ENCODE results near the gene VDR.

Gene VDR

DNA sequence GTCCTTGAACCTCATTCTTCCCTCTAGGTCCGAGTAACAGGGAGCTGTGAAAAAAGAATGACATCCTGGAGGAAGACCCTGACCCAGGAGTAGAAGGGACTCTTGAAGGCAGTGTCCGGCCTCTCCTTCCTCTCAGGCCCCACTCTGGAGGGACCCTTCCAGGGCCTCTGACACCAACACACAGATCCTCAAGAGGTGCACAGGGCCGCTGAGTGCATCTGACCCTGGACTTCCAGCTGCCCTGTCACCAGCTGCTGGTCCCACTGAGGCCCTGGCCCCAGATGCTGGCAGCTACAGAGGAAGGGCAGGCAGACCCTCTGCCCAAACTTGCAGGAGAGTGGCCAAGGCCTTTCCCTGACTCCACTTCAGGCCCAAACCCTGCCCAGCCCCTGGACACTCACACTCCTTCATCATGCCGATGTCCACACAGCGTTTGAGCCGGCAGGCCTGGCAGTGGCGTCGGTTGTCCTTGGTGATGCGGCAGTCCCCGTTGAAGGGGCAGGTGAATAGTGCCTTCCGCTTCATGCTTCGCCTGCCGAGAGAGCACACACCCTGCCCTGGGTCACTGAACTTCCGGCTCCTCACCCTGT lies 40.1 kb downstream of the VDR start:
- no peak for DNase-seq

DNA sequence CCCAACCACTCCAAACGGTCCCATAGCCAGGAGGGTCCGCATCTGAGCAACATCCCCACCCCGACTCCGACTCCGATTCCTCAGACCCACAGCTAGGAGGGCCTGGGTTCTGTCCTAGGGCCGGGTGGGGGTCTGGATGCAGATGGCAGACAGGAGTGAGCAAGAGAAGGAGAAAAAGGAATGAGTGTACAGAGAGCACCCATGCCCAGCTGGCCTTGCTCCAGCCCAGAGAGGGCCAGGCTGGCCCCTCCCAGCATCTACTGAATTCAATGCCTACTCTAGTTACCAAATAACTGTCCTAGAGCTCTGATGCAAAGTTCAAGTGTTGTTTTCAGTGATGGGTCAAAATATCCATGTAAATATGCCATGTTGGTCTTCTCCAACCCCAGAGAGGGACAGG lies 40.8 kb downstream of the VDR start:
- no peak for DNase-seq

DNA sequence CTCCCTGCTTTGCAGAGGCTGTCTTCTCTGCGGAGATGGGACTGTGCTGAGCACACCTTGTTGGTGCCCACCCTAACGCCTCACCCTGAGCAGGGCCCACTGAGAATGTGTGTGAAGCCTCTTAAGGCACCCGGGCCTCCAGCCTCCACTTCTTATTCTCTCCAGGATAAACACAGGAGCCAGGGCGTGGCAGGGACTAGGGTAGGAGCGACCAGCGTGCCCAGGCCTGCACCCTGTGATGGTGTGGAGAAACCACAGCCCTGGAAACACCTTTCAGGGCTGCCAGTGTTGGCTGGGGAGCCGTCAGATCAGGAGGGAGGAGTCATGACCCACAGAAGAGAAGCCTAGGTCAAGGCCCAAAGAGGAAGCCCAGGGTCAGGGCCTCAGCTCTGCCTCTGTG lies 41.3 kb downstream of the VDR start:
- DNase-seq: no peak

DNA sequence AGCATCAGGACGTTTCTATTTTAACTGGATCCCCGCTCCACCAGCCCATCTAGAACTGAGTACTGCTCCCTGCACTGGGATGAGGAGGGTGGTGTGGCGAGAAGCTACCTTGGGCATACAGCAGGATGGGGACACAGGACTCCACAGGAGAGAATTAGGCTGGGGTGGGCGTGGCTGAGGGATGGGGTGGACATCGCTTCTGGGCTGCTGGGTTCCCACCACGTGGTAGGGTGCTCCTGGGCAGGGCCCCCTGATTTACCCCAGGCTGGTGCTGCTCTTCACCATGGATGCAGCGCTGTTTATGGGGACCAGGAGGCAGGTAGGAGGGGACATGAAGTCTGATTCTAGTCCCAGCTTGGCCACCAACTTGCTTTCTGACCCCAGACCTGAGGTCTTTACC lies 41.9 kb downstream of the VDR start:
- no peak for DNase-seq

DNA sequence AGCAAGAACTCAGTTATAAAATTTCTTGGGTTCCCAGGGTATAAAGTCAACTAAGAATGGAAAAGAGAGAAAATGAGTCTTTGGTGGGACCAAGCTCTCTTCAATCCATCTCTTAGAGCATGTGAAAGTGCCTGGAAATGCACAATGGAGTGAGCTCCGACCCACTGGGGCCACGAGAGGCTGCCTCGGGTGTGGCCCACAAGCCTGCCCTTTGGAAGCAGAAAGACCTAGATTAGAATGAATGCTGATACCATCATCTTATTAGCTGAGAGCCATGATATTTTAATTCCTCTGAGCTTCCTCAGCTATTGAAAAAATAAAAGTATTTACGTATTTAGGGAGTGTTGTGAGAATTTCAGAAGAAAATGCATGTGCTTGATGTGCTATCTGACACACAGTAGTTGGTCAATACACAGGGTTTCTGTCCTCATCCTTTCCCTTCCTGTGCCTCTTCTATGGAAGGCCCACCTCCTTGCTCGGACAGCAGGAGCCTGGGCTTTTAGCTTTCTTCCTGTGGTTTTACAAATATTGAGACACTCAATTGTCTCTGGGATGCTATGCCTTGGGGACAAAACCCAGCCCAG lies 42.5 kb downstream of the VDR start:
- no peak for DNase-seq

DNA sequence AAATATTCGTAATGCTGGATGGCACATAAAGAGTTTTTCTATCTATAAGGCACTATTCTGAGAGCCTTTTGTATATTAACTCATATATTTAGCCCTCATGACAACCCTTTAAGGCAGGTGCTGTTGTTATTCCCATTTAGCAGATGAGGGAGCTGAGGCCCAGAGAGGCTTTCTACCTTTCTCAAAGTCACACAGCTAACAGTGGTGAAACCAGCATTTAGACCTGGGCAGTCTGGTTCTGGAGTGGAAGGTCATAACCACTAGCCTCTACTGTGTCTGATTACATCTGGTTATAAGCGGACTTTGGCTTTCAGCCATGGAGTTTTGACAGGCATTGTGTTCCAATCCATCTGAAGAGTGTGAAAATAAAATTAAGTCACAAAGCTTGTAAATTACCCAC lies 43.9 kb downstream of the VDR start:
- DNase-seq: no peak

DNA sequence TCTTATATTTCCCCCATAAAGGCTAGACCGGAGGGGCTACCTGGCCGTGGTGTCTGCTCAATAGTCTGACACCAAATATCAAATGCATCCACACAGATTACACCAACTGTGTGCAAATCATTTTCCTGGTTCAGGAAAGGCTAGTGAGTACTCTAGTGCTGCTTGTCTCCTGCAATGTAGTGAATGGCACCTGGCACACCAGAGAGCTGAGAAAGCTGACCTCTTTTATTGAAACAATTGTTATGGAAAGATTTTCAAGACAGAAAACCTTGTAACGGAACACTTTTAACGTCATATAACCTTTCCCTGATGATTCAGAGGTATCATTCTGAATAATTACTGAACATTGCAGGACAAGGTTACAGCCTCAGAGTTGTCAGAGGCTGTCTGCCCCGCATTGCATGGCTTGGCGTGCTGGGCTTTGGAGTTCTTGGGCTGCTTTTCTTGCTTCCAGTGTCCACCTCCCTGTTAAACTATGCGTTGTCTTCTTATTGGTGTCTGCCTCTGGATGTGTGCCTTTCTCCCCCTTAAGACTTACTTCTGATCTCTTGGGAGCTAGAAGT lies 44.4 kb downstream of the VDR start:
- no peak for DNase-seq

DNA sequence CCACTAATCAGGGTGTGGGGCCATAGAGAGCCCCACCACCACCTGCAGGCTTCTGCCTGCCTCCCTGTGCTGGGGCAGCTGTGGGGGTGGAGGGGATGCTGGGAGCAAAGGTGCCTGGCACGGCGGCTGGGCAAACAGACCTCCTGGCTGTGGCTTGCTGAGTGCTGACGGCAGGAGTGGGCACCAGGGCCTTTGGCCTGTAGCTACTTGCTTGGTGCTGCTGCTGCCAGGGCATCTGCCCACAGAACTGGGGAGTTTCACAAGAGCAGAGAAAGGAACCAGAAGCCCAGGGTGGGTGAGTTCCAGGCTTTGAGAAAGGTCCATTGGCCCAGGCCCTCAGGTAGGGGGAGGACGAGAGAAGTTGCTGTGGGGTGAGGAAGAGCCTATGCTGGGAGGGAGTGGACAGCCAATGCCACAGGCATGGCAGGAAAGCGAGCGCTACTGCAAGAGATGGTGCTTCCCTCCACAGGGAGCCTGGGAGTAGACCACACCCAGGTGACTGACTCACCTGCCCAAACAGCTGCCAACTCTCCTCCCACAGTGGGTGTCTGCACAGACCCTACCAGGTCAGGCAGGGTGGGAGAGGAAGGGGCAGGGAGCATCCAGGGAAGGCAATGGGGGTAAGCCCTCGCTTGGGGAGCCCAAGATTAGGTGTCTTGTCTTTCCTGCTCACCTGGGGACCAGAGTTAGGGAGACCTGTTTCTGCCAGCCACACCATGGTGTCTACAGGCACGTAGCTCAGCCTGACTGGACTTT lies 46.1 kb downstream of the VDR start:
- no peak for DNase-seq

DNA sequence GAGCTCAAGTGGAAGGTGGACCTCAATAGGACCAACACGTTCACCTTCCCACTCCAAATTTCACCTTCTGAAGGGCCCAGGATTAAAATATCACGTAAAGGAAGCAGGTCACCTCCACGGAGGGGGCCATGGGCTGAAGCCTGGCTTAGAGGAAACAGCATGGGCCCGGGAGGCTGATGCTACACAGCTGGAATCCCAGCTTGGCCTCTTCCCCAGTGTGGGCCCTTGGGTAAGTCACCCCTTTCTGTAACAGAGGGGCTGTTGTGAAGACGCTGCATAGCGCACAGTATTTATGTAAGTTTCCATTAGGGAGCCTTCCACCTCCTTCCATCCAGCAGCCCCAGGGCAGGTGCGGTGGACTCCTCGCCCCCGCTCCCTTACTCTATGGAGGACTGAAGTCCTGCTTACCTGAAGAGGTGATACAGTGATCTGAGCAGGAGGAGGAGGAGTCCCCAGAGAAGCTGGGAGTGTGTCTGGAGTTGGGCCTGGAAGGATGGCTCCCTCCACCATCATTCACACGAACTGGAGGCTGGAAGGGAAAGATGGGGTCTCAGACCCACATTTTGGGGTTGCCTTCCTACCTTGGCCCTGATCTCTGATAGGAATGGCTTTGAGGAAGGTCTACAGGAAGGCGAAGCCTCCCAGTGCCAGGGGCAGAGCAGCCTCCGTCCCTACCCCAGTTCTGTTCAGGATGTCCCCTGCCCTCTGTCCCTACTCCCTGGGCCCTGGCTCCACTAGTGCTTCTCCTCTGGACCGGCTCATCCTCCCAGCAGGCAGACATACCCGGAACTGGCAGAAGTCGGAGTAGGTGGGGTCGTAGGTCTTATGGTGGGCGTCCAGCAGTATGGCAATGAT lies 47.8 kb downstream of the VDR start:
- no peak for DNase-seq

DNA sequence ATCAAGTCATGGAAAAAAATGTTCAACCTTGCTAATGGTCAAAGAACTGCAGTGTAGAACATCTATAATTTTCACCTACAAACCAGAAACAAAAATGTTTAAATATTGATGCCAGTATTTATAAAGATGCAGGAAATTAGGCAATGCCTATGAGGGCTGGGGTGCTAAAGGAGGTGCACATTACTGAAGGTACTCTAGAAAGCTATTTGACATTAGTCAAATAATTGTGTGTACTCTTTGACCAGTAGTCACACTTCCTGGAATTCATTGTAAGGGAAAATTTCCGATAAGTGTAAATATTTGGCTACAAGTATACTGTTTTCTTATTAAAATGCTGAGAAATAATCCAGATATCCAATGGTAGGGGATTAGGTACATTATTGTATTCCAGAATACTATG lies 48.7 kb downstream of the VDR start:
- no peak for DNase-seq

DNA sequence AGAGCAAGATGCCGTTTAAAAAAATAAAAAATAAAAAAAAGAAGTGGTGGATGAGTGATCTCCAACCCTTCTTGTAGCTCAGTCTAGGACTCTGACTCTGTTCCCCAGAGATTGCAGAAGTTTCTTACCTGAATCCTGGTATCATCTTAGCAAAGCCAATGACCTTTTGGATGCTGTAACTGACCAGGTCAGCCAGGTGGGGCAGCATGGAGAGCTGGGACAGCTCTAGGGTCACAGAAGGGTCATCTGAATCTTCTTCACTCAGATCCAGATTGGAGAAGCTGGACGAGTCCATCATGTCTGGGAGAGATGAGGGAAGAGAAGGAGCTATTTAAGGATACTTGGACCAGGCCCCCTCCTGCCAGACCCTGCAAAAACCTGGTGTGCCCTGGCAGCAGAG lies 49.3 kb downstream of the VDR start:
- DNase-seq: no peak

DNA sequence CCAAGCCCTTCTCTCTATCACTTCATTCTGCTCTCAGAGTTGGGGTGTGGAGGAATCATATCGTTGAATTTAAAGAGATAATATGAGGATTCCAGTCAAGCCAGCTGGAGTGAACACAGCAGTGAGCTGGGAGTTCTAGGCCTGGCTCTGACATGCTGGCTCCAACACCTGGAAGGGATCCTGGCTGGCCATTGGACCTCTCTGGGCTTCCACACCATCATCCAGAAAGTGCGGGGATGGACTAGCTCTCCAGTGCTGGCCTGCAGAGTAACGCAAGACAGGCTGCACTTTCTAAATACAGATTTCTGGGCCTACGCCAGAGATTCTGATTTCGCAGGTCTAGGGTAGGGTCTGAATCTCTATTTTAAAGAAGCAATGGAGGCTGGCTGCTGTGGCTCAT lies 50.3 kb downstream of the VDR start:
- DNase-seq: no peak

DNA sequence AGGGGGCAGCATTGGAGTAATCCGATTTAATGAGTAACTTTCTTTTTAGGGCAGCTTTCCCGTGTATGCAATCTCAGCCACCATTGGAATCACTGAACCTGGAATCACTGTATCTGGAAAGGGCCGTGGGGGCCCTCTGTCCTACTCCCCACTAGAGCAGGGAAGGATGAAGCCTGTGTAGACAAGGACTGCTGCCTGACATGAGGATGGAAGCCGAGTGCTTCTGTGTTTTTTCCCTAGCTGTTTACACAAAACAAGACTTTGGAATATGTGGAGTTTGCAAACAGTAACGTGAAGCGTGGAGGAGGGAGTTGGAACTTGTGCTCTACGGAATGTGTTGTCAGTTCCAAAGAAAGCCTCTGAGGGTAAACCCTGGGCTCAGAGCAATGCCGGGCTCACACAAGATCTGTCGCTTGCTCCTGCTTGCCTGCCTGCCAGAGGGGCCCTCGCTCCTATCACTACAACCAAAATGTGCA lies 52.7 kb downstream of the VDR start:
- DNase-seq: no peak

DNA sequence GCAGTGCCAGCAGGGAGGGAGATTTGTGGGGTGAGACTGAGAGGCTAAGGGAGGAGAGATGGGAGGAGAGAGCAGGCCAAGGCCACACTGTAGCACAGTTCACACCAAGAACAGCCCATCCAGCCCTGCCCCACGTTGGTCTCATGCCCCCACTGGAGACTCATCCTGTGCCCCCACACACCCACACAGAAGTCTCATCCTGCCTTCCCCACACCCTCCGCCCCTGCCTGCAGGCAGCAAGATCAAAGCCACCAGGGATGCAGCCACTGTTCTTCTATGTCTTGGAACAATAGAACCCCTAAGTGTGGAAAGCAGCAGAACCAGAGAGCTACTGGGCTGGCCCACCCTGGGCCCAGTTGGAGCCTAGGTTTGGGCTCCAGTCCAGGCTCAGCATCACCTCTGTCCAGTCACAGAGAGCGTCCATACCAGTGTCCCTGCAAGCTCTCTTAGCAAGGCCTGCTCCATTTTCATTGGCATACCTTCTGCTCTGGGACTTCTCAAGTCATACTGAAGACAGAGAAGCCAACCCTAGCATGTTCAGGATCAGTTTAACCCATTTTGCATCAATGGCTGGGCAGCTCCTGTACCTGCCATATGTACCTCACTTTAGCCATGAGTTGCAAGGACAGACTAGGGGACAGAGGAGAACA lies 53.4 kb downstream of the VDR start:
- DNase-seq: no peak

DNA sequence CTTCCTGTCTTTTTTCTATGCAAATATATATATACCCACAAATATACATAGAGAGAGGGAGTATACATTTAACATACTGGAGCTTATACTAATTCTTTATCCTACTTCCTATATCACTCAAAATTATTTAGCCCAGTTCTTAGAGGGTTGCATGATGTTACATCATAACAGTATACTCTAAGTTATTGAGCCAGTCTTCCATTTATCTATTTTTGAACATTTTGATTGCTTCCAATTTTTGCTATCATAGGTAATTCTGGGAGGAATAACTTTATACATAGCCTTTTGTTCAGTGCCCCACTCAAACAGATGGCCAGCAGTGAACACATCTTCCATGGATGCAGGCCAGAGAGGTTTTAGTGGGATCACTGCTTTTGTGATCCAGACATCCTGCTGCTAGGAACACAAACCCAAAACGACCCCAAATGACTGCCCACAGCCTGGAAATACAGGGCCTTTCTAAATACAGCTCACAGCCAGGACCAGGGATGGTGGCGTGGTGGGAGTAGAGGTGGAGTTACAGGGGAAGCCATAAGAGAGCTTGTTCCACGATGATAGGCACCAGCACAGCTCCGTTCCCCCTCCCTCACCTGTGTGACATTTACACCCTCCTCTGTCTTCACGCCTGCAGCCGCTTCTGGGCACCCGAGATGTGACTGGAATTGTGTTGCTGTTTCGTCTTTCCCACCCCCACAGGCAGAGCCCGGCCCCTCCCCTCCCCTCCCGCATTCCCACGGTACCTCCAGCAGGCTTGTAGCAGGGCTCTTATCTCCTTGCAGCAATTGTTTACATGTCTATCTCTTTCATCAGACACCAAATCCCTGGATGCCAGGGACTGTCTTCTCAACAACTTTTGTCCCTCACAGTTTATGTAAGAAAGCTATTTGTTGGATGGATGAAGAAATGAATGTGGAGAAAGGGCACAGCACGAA lies 54.4 kb downstream of the VDR start:
- no peak for DNase-seq

DNA sequence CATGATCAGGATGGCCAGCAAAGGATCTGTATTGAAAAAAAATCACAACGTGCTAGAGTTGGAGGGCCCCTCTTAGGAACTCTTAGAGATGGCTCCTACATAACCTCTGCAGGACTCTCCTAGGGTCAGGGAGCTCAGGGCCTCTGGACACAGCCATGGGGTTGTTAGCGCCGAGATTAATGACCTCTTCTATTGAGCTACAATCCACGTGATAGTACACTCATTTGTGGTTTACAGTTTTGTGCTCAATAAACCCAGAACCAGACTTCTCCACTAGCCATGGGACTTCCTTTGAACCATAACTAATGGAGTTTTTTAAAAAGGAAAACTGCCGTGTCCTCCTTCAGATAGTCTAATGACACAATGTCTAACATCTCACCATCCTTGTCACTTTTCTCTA lies 55.5 kb downstream of the VDR start:
- no peak for DNase-seq

DNA sequence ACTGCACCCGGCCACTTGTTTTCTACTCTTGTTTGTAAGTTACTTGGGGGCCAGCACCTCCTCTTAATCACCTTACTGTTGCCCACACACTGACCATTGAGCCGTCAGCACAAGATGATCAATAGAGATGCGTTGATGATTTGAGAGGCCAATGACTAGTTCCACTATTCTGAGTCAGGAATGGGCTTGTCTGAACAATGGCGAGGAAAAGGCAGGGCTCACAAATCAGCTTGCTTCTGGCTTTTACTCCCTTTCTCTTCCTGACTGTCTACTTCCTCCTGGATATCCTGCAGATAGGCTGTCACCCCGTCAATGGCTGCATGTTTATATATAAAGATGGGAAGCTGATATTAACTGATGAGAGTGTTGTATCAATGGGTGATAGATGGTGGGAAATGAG lies 55.9 kb downstream of the VDR start:
- DNase-seq: no peak

DNA sequence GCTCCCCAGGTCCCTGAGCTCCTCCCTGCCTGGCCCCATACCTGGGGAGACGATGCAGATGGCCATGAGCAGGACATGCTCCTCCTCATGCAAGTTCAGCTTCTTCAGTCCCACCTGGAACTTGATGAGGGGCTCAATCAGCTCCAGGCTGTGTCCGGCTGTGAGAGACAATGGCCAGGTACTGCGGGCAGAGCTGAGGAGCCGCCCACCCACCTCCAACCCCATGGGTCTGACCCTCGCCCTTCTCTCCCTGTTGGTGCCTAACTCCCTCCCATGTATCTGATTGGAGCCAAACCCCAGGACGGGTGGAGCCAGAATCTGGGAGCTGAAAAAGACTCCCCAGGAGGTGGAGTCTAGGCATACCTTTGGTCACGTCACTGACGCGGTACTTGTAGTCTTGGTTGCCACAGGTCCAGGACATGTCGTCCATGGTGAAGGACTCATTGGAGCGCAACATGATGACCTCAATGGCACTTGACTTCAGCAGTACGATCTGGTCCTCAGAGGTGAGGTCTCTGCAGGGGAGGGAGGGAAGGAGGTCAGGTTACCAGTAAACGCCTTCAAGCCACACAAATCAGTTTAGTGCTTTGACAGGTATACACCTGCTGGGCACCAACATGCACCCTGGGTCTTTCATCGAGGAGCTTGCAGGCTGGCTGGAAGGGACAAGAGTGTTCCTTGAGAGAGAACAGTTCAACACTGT lies 58.3 kb downstream of the VDR start:
- no peak for DNase-seq

DNA sequence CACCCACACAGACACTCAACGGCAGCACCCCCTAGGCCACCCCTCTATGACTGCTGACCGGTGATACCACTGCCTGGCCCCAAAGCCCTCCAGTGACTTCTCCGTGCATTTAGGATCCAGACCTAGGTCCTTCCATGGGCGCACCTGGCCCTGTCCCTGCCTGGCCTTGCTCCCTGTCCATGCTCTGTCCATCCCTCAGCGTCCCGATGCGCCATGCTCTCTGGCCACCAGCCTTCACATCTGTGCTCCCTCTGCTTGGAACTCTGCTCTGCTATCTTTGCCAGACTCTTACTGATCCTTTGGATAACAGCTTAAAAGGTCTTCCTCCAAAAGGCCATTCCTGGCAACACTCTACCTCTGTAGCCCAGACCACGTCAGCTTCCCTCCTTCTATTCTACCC lies 59.7 kb downstream of the VDR start:
- DNase-seq: no peak

DNA sequence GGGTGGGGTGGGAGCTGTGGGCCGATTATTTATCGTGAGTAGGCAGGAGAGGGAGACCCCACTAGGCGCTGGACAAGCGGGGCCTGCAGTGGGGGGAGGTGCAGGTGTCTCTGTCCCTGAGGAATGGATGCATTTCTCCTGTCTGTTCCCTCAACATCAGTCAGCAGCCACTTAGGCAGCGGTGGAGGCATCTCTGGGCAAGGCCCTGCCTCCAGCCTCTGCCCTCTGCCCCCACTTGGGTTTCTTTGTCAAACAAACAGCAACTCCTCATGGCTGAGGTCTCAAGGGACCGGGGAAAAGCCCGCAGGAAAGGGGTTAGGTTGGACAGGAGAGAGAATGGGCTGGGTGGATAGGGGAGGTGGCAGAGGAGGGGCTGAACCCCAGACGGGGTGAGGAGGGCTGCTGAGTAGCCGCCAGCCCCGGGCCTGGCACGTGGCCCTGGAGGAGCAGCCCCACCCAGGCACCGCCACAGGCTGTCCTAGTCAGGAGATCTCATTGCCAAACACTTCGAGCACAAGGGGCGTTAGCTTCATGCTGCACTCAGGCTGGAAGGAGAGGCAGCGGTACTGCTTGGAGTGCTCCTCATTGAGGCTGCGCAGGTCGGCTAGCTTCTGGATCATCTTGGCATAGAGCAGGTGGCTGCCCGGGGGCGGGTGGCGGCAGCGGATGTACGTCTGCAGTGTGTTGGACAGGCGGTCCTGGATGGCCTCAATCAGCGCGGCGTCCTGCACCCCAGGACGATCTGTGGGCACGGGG lies 60.4 kb downstream of the VDR start:
- DNase-seq: no peak

Data from NCI-H1105 (cell line).